ENCODE measurements around the gene SH3GL1. TPM values are rescaled to one million over a fixed set of nuclear protein-coding genes. Genes with fewer than 3 reads are reported as not detected.

The SH3GL1 gene
- total and polyA plus RNA-seq, 9 of the 15 experiments (the other 6 are each of a cell fraction or from before 2014, with no cell fraction given), result 1.7 to 75.3 (median 25.7) TPM

- peak overlapping the region; percentile 90 for H3K27ac ChIP-seq (ENCODE audit: extremely low read depth, low read depth, low read length)
- H2AFZ ChIP-seq (ENCODE audit: low read depth, low read length), result peak overlapping the region; percentile 18
- H4K20me1 ChIP-seq (replicated peaks; ENCODE audit: control insufficient read depth, insufficient read depth, low read length), result peaks cover 21% of the 10 kb centered on the region
- peak overlapping the region; percentile 97 for H3K9ac ChIP-seq (ENCODE audit: insufficient read depth in 1 of 2, low read depth in 2 of 2, low read length in 2 of 2)
- ATAC-seq (peak; percentile 13; the same call in 1 of the 3 replicates), FAIRE-seq (peak; percentile 60), DNase-seq (ENCODE audit: extremely low read depth in 1 of 4, low spot score in 3 of 4) (peak in 1 of 4 experiments; percentile 37)
- H3K4me1 ChIP-seq (replicated peaks in 1 of 2; ENCODE audit: control insufficient read depth in 2 of 2, insufficient read depth in 2 of 2, low read length in 2 of 2), result peaks cover 19% of the 10 kb centered on the region in 2 experiments; a peak in 4 of 5 replicates
- no peaks in the 10 kb centered on the region for H3K9me1 ChIP-seq (ENCODE audit: control insufficient read depth, insufficient read depth, low read length)
- no peaks in the 10 kb centered on the region for H3K27me3 ChIP-seq (ENCODE audit: control insufficient read depth in 2 of 2, insufficient read depth in 2 of 2, low read length in 2 of 2)
- intact Hi-C loops (cut with micrococcal nuclease), result loop anchor here (2.0 to 5.0 kb wide), 2 partner anchors 60 to 234 kb away; partner anchors contain the start of genes MPND and TNFAIP8L1
- ChIA-PET POLR2A (interaction anchor here (1.3 to 3.4 kb wide), 3 partner anchors 12 to 136 kb away, joined by 5 to 24 read pairs (median 15); no protein-coding TSS in a partner anchor), CTCF (ENCODE audit: low intra/inter-chr PET ratio) (no interaction called here)
- in situ Hi-C loops (cut with MboI), result no loop called here
- H3K4me3 ChIP-seq, result peak overlapping the region; percentile 79
- H3K9me3 ChIP-seq (replicated peaks; ENCODE audit: control insufficient read depth, insufficient read depth, low read depth, low read length), result no peaks in the 10 kb centered on the region
- H3K36me3 ChIP-seq (ENCODE audit: control insufficient read depth, insufficient read depth, low read length), result peaks cover 43% of the 10 kb centered on the region
- BruUV-seq (replicated peaks), result TSS peak; percentile 50
- WGBS (ENCODE audit: insufficient coverage, low coverage, missing lambda C conversion rate), result 2% methylated on average over 31 of the region's 32 CpGs
- peak overlapping the region; percentile 98 for H3K4me2 ChIP-seq (ENCODE audit: insufficient read depth, low read length)
- peaks cover 85% of the 10 kb centered on the region for H3K79me2 ChIP-seq (ENCODE audit: control insufficient read depth, insufficient read depth, low read length)
- TF ChIP-seq SIN3B (IDR thresholded peaks at IDR 0.05; ENCODE audit: low read depth), result 0 out of 2 replicates have a peak, but pooled peaks have one; percentile 21
- TF ChIP-seq CREB3 (tag; conservative IDR thresholded peaks at IDR 0.05; ENCODE audit: low read depth), result no peak
- no peak for TF ChIP-seq ZSCAN32 (CRISPR knock-in tag; IDR thresholded peaks at IDR 0.05)
- peak; percentile 17; the same call in 1 of the 2 replicates for TF ChIP-seq ZNF143 (CRISPR knock-in tag; IDR thresholded peaks at IDR 0.05)
- 0 out of 2 replicates have a peak, but pooled peaks have one; percentile 13 for TF ChIP-seq TFAP4 (CRISPR knock-in tag; IDR thresholded peaks at IDR 0.05; ENCODE audit: borderline replicate concordance)
- TF ChIP-seq ZKSCAN1 (IDR thresholded peaks at IDR 0.05; ENCODE audit: low read depth, low read length), result peak; percentile 98
- 0 out of 2 replicates have a peak, but pooled peaks have one; percentile 37 for TF ChIP-seq NR2C2 (CRISPR knock-in tag; IDR thresholded peaks at IDR 0.05)
- TF ChIP-seq NR2C2 (tag; IDR thresholded peaks at IDR 0.05), result no peak
- peak; percentile 98 for TF ChIP-seq ZNF24 (IDR thresholded peaks at IDR 0.05)
- no peak for TF ChIP-seq ZNF124 (CRISPR knock-in tag; IDR thresholded peaks at IDR 0.05)
- no peak for TF ChIP-seq CTCF (IDR thresholded peaks at IDR 0.05 in 2 of 3, conservative IDR thresholded peaks at IDR 0.05 in 1 of 3; ENCODE audit: insufficient read depth in 2 of 3, low read depth in 1 of 3, low read length in 3 of 3)
- no peak for TF ChIP-seq ZNF140 (CRISPR knock-in tag; IDR thresholded peaks at IDR 0.05)
- no peak for TF ChIP-seq BRD4 (IDR thresholded peaks at IDR 0.05)
- TF ChIP-seq KAT8 (IDR thresholded peaks at IDR 0.05; ENCODE audit: low read depth), result no peak
- no peak for TF ChIP-seq POLR2AphosphoS2 (IDR thresholded peaks at IDR 0.05; ENCODE audit: low read length)
- TF ChIP-seq CREB1 (IDR thresholded peaks at IDR 0.05), result no peak
- TF ChIP-seq CREB1 (CRISPR knock-in tag; IDR thresholded peaks at IDR 0.05), result peak; percentile 35; the same call in 1 of the 2 replicates
- no peak for TF ChIP-seq ESRRB (CRISPR knock-in tag; IDR thresholded peaks at IDR 0.05; ENCODE audit: borderline replicate concordance)
- peak; percentile 3 for TF ChIP-seq SAP30 (IDR thresholded peaks at IDR 0.05; ENCODE audit: borderline replicate concordance, insufficient read depth, low read depth, low read length, poor library complexity, severe bottlenecking)
These were observed 2.8 kb upstream of the SH3GL1 start for GRCh38 chr19:4403005-4403761.

Measured in K562 (cell line).